ENCODE results near the gene ZSCAN26. TPM values are rescaled to one million over a fixed set of nuclear protein-coding genes. Genes with fewer than 3 reads are reported as not detected.

The ZSCAN26 gene
- total and polyA plus RNA-seq, 4 donors, result 4.6 to 31.1 (median 7.1) TPM

GRCh38 chr6:28220257-28221133 is 46.4 kb upstream of the ZSCAN26 start:
- TF ChIP-seq, protein P1, sequence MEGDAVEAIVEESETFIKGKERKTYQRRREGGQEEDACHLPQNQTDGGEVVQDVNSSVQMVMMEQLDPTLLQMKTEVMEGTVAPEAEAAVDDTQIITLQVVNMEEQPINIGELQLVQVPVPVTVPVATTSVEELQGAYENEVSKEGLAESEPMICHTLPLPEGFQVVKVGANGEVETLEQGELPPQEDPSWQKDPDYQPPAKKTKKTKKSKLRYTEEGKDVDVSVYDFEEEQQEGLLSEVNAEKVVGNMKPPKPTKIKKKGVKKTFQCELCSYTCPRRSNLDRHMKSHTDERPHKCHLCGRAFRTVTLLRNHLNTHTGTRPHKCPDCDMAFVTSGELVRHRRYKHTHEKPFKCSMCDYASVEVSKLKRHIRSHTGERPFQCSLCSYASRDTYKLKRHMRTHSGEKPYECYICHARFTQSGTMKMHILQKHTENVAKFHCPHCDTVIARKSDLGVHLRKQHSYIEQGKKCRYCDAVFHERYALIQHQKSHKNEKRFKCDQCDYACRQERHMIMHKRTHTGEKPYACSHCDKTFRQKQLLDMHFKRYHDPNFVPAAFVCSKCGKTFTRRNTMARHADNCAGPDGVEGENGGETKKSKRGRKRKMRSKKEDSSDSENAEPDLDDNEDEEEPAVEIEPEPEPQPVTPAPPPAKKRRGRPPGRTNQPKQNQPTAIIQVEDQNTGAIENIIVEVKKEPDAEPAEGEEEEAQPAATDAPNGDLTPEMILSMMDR (IDR thresholded peaks at IDR 0.05; ENCODE audit: control extremely low read depth, extremely low read depth), result no peak
- peaks cover 0 to 8% (median 0%) of the 10 kb centered on the region in 4 donors for H3K9me3 ChIP-seq (ENCODE audit: control insufficient read depth in 4 of 4, insufficient read depth in 3 of 4, low read length in 3 of 4)
- H3K27ac ChIP-seq (ENCODE audit: low read depth in 1 of 2, low read length in 1 of 2), result no peak overlapping the region
- ATAC-seq (ENCODE audit: insufficient read depth, low FRiP score) (no peak), DNase-seq (no peak)
- H3K4me3 ChIP-seq, result no peak overlapping the region
- WGBS, 2 donors, result 38 to 47% methylated on average over 6 of the region's 6 CpGs
- no peak overlapping the region for H3K9ac ChIP-seq (ENCODE audit: insufficient read depth in 1 of 2, low read length in 2 of 2)
- H3K27me3 ChIP-seq (ENCODE audit: control insufficient read depth in 3 of 3, insufficient read depth in 3 of 3, low read length in 2 of 3), result peaks cover 0 to 33% (median 29%) of the 10 kb centered on the region in 3 donors
- no peaks in the 10 kb centered on the region for H3K36me3 ChIP-seq (ENCODE audit: control insufficient read depth in 4 of 4, insufficient read depth in 4 of 4, low read length in 4 of 4)
- H3K4me1 ChIP-seq (ENCODE audit: control insufficient read depth in 5 of 5, insufficient read depth in 5 of 5, low read length in 5 of 5), result peaks cover 0 to 11% (median 0%) of the 10 kb centered on the region in 5 donors

DNA sequence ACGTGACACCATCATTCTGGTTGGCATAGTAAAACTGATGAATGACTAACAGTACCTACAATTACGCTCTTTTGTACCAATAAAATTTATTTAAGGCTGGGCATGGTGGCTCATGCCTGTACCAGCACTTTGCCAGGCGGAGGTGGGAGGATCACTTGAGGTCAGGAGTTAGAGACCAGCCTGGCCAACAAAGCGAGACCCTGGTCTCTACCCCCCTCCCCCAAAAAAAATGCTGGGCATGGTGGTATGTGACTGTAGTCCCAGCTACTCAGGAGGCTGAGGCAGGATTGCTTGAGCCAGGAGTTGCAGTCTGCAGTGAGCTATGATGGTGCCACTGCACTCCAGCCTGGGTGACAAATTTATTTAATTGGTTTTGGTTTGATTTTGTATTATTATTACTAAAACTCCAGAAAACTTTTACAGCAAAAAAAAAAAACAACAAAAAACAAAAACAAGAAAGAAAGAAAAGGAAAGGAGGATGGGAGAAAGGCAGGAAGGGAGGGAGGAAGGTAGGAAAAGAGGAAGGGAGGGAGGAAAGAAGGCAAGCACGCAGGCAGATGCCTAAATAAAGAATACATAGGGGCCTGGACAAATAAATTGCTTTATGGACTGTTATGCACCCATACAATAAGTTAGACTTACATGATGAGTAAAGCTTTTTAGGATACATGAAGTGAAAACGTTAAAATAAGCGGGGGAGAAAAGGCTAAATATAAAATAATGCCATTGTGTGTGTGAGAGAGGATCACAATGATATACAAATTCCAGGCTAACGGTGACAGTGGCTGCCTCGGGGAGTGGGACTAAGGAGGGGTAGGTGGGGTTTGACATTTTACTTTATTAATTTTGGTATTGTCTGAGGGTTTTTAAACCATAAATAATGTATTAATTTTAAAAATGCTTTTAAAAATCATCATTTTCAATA is 42.5 kb upstream of the ZSCAN26 start:
- H3K9me3 ChIP-seq (ENCODE audit: control insufficient read depth in 4 of 4, insufficient read depth in 3 of 4, low read length in 3 of 4), result no peaks in the 10 kb centered on the region
- WGBS, 2 donors, result 53 to 56% methylated on average over 9 of the region's 9 CpGs
- peaks cover 0 to 12% (median 0%) of the 10 kb centered on the region in 5 donors for H3K4me1 ChIP-seq (ENCODE audit: control insufficient read depth in 5 of 5, insufficient read depth in 5 of 5, low read length in 5 of 5)
- peaks cover 15 to 17% (median 17%) of the 10 kb centered on the region in 4 donors for H3K36me3 ChIP-seq (ENCODE audit: control insufficient read depth in 4 of 4, insufficient read depth in 4 of 4, low read length in 4 of 4)
- H3K27ac ChIP-seq (ENCODE audit: low read depth in 1 of 2, low read length in 1 of 2), result peak overlapping the region; percentile 49 to 76
- TF ChIP-seq, protein P1 (IDR thresholded peaks at IDR 0.05; ENCODE audit: control extremely low read depth, extremely low read depth), result no peak
- H3K27me3 ChIP-seq (ENCODE audit: control insufficient read depth in 3 of 3, insufficient read depth in 3 of 3, low read length in 2 of 3), result peaks cover 0 to 25% (median 14%) of the 10 kb centered on the region in 3 donors
- DNase-seq (no peak), ATAC-seq (ENCODE audit: insufficient read depth, low FRiP score) (no peak)
- peak overlapping the region; percentile 79 for H3K4me3 ChIP-seq
- peak overlapping the region in 1 of 2 donors; percentile 82 for H3K9ac ChIP-seq (ENCODE audit: insufficient read depth in 1 of 2, low read length in 2 of 2)

DNA sequence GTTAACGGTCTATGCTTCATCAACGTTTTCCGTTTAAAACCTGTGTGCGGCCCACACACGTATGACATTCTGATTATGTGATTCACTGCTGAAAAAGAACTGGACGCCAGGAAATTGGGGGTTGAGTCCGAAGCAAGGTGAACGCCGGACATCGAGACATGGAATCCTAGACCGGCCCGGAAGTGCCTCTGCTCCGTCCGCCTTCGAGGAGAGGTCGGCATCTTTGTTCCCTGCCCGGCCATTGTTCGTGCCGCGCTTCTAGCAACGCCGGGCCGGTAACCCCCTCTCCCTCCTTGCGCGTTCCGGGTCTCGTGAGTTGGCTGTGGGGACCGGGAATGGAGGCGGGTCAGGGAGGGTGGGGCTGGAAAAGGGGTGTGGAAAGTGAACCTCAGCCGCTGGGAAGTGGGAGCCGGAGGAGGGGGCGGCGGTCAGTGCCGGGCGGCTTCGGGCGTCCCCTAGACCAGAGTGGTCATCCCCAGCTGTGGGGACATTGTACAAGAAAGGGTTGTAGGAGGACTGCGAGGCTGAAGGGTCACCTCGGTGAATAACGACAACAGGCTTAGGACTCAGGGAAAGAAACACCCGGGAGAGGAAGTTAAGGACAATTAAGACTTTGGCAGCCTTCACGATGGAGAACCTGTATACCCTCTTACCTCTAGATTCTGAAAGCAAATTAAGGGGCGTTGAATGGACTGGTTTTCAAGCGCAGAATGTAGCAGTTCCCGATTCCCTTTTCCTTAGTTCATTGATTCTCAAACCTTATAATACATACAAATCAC is 41.7 kb upstream of the ZSCAN26 start, which contains the start of gene ZSCAN9:
Gene ZSCAN9, plus strand, starts transcription at position 220 of the 779 bp plus-strand sequence. CDS start 1,810 bp downstream, outside the sequence.
- 1% methylated on average over 45 of the region's 45 CpGs for WGBS, 2 donors
- Histone ChIP-seq H3K4me3 (peak within 1 kb of the TSS; percentile 79), H3K9ac (ENCODE audit: insufficient read depth in 1 of 2, low read length in 2 of 2) (peak within 1 kb of the TSS in 1 of 2 donors; percentile 82), H3K4me1 (ENCODE audit: control insufficient read depth in 5 of 5, insufficient read depth in 5 of 5, low read length in 5 of 5) (peaks cover 0 to 12% (median 0%) of the 10 kb centered on the region in 5 donors), H3K27me3 (ENCODE audit: control insufficient read depth in 3 of 3, insufficient read depth in 3 of 3, low read length in 2 of 3) (peaks cover 0 to 19% (median 12%) of the 10 kb centered on the region in 3 donors), H3K27ac (ENCODE audit: low read depth in 1 of 2, low read length in 1 of 2) (peak within 1 kb of the TSS; percentile 68 to 76), H3K9me3 (ENCODE audit: control insufficient read depth in 4 of 4, insufficient read depth in 3 of 4, low read length in 3 of 4) (no peaks in the 10 kb centered on the region), H3K36me3 (ENCODE audit: control insufficient read depth in 4 of 4, insufficient read depth in 4 of 4, low read length in 4 of 4) (peaks cover 16 to 20% (median 18%) of the 10 kb centered on the region in 4 donors)
- TF ChIP-seq, protein P1 (IDR thresholded peaks at IDR 0.05; ENCODE audit: control extremely low read depth, extremely low read depth), result no peak
- ATAC-seq (ENCODE audit: insufficient read depth, low FRiP score), result peak; percentile 94
- DNase-seq, result peak; percentile 84 to 91 (median 86)
